Measurements from ENCODE around the gene UACA. TPM values are rescaled to one million over a fixed set of nuclear protein-coding genes. Genes with fewer than 3 reads are reported as not detected.

Gene UACA
- polyA plus RNA-seq, 1 of the 3 experiments (the other 2 are of a cell fraction), result 35.9 TPM

DNA sequence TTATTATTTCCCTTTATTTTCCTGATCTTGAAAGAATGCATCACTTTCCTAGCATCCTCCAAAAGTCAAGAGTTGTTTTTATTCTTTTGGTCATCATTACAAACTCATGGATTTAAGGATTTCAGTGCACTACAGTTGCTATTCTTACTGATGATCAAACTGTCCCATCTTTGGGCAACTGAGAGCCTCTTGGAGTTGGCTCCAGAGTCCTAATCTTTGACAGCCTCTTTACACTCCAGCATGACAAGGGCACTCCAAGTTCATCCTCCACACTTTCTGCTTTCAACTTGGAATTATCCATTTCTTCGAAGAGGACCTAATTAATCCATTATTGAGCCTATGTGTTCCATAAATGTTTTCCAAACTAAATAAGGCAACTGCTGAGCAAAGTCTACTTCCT is 5.7 kb downstream of the UACA start (continued):
- TF ChIP-seq, protein P1, sequence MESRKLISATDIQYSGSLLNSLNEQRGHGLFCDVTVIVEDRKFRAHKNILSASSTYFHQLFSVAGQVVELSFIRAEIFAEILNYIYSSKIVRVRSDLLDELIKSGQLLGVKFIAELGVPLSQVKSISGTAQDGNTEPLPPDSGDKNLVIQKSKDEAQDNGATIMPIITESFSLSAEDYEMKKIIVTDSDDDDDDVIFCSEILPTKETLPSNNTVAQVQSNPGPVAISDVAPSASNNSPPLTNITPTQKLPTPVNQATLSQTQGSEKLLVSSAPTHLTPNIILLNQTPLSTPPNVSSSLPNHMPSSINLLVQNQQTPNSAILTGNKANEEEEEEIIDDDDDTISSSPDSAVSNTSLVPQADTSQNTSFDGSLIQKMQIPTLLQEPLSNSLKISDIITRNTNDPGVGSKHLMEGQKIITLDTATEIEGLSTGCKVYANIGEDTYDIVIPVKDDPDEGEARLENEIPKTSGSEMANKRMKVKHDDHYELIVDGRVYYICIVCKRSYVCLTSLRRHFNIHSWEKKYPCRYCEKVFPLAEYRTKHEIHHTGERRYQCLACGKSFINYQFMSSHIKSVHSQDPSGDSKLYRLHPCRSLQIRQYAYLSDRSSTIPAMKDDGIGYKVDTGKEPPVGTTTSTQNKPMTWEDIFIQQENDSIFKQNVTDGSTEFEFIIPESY (IDR thresholded peaks at IDR 0.05; ENCODE audit: borderline replicate concordance, low read depth), result no peak
- no peak for TF ChIP-seq MEF2A (IDR thresholded peaks at IDR 0.05; ENCODE audit: borderline replicate concordance, low read depth)

GRCh38 chr15:70754862-70755261 is 8.5 kb downstream of the UACA start:
- Histone ChIP-seq H3K27me3 (ENCODE audit: insufficient read depth) (no peaks in the 10 kb centered on the region), H2AFZ (ENCODE audit: low read depth) (no peak overlapping the region), H3K36me3 (replicated peaks in 1 of 2; ENCODE audit: control insufficient read depth in 1 of 2, insufficient read depth in 2 of 2, low read length in 1 of 2) (peaks cover 0 to 52% of the 10 kb centered on the region in 2 experiments), H3K27ac (ENCODE audit: low read depth in 2 of 2, low read length in 1 of 2) (no peak overlapping the region), H3K4me1 (ENCODE audit: control insufficient read depth in 1 of 2, insufficient read depth in 2 of 2, low read depth in 1 of 2, low read length in 1 of 2) (peaks cover 4 to 5% of the 10 kb centered on the region in 2 experiments; a peak in 2 of 4 replicates), H3K9ac (no peak overlapping the region), H3K9me2 (no peaks in the 10 kb centered on the region), H3K4me2 (no peak overlapping the region), H3K79me2 (ENCODE audit: insufficient read depth) (peaks cover 100% of the 10 kb centered on the region), H3K4me3 (ENCODE audit: low read depth in 2 of 2, low read length in 1 of 2) (no peak overlapping the region), H3K9me3 (no peaks in the 10 kb centered on the region), H3F3A (replicated peaks; ENCODE audit: insufficient read depth) (peaks cover 10% of the 10 kb centered on the region), H4K20me1 (ENCODE audit: insufficient read depth) (peaks cover 93% of the 10 kb centered on the region)
- DNase-seq, result no peak
- TF ChIP-seq USF2 (IDR thresholded peaks at IDR 0.05; ENCODE audit: borderline replicate concordance, low read depth, low read length), result no peak
- TF ChIP-seq, protein P2, sequence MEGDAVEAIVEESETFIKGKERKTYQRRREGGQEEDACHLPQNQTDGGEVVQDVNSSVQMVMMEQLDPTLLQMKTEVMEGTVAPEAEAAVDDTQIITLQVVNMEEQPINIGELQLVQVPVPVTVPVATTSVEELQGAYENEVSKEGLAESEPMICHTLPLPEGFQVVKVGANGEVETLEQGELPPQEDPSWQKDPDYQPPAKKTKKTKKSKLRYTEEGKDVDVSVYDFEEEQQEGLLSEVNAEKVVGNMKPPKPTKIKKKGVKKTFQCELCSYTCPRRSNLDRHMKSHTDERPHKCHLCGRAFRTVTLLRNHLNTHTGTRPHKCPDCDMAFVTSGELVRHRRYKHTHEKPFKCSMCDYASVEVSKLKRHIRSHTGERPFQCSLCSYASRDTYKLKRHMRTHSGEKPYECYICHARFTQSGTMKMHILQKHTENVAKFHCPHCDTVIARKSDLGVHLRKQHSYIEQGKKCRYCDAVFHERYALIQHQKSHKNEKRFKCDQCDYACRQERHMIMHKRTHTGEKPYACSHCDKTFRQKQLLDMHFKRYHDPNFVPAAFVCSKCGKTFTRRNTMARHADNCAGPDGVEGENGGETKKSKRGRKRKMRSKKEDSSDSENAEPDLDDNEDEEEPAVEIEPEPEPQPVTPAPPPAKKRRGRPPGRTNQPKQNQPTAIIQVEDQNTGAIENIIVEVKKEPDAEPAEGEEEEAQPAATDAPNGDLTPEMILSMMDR (IDR thresholded peaks at IDR 0.05), result peak; percentile 26; the same call in 1 of the 2 replicates
- POLR2A ChIA-PET, result no interaction called here
- 68% methylated on average over 2 of the region's 2 CpGs for WGBS (ENCODE audit: low lambda C conversion rate)
- CTCF ChIA-PET, result interaction anchor here (1.7 kb wide), 1 partner anchor 12 kb away, joined by 4 read pairs; no protein-coding TSS in a partner anchor

- Histone ChIP-seq H3K9me2 (no peaks in the 10 kb centered on the region), H3K27ac (ENCODE audit: low read depth in 2 of 2, low read length in 1 of 2) (no peak overlapping the region), H3K4me2 (no peak overlapping the region), H3K79me2 (ENCODE audit: insufficient read depth) (peaks cover 100% of the 10 kb centered on the region), H3K27me3 (ENCODE audit: insufficient read depth) (no peaks in the 10 kb centered on the region), H3K9ac (no peak overlapping the region), H3K4me1 (ENCODE audit: control insufficient read depth in 1 of 2, insufficient read depth in 2 of 2, low read depth in 1 of 2, low read length in 1 of 2) (peaks cover 5 to 7% of the 10 kb centered on the region in 2 experiments; a peak in 3 of 4 replicates), H2AFZ (ENCODE audit: low read depth) (no peak overlapping the region), H3K9me3 (no peaks in the 10 kb centered on the region), H3K4me3 (ENCODE audit: low read depth in 2 of 2, low read length in 1 of 2) (no peak overlapping the region), H4K20me1 (ENCODE audit: insufficient read depth) (peaks cover 91% of the 10 kb centered on the region), H3F3A (replicated peaks; ENCODE audit: insufficient read depth) (peaks cover 16% of the 10 kb centered on the region), H3K36me3 (replicated peaks in 1 of 2; ENCODE audit: control insufficient read depth in 1 of 2, insufficient read depth in 2 of 2, low read length in 1 of 2) (peaks cover 0 to 38% of the 10 kb centered on the region in 2 experiments)
- CTCF ChIA-PET, result no interaction called here
- POLR2A ChIA-PET, result no interaction called here
- 73% methylated on average over 4 of the region's 4 CpGs for WGBS (ENCODE audit: low lambda C conversion rate)
- no peak for DNase-seq
- TF ChIP-seq USF2 (IDR thresholded peaks at IDR 0.05; ENCODE audit: borderline replicate concordance, low read depth, low read length) (no peak), MAX (IDR thresholded peaks at IDR 0.05; ENCODE audit: low read depth) (no peak), EZH2phosphoT487 (IDR thresholded peaks at IDR 0.05; ENCODE audit: borderline replicate concordance, low read depth) (no peak), TCF12 (IDR thresholded peaks at IDR 0.05) (no peak), NFIC (IDR thresholded peaks at IDR 0.05; ENCODE audit: borderline replicate concordance) (no peak), USF1 (IDR thresholded peaks at IDR 0.05; ENCODE audit: borderline replicate concordance, low read depth) (no peak), POLR2AphosphoS5 (IDR thresholded peaks at IDR 0.05; ENCODE audit: low read depth, low read length) (no peak), SMC3 (IDR thresholded peaks at IDR 0.05; ENCODE audit: low read depth, low read length) (no peak), MXI1 (IDR thresholded peaks at IDR 0.05; ENCODE audit: low read depth, low read length) (no peak), RCOR1 (IDR thresholded peaks at IDR 0.05; ENCODE audit: low read length) (no peak), ELF1 (IDR thresholded peaks at IDR 0.05) (no peak), TAF1 (IDR thresholded peaks at IDR 0.05; ENCODE audit: borderline replicate concordance, low read depth, low read length) (no peak)
Measured at GRCh38 chr15:70753101-70753829, 10.1 kb downstream of the UACA start.

Measured in SK-N-SH (cell line).